GM23338 (cell line): ENCODE results near the gene C1orf74. TPM values are rescaled to one million over a fixed set of nuclear protein-coding genes. Genes with fewer than 3 reads are reported as not detected.

Source experiments
- ATAC-seq: fragments of 200-7000 bp; cut with Tn5 transposase; 3 replicates; pipeline ENCODE4 v1.9.1; 2020
- DNase-seq: peaks from one replicate; pipeline ENCODE4 v3.0.0-alpha.2; 2015; ENCODE audit warnings: low spot score
- H2AFZ ChIP-seq: fragments of 200-600 bp; sonication (generic); 2 replicates; pipeline ENCODE4 v1.8.0; 2016; ENCODE audit warnings: antibody characterized with exemption, mild to moderate bottlenecking, moderate library complexity
- H3F3A ChIP-seq: fragments of 200-600 bp; sonication (generic); replicated peaks from 2 replicates; pipeline ENCODE4 v1.8.0; 2017; ENCODE audit warnings: antibody characterized with exemption, mixed run types, low read depth
- H3K27ac ChIP-seq: fragments of 200-600 bp; sonication (generic); 2 replicates; pipeline ENCODE4 v1.6.1; 2016; ENCODE audit warnings: low read depth
- H3K27me3 ChIP-seq: fragments of 200-600 bp; sonication (generic); 2 replicates; pipeline ENCODE4 v1.8.0; 2016; ENCODE audit warnings: mild to moderate bottlenecking, mixed run types, moderate library complexity; ENCODE audit not compliant: insufficient read depth
- H3K36me3 ChIP-seq: fragments of 200-600 bp; sonication (generic); 2 replicates; pipeline ENCODE4 v1.8.0; 2016; ENCODE audit warnings: mild to moderate bottlenecking; ENCODE audit not compliant: insufficient read depth
- H3K4me1 ChIP-seq: fragments of 200-600 bp; sonication (generic); 2 replicates; pipeline ENCODE4 v1.8.0; 2016; ENCODE audit warnings: mild to moderate bottlenecking, moderate library complexity; ENCODE audit not compliant: insufficient read depth
- H3K4me2 ChIP-seq: fragments of 200-600 bp; sonication (generic); 2 replicates; pipeline ENCODE4 v1.7.1; 2017; ENCODE audit warnings: mixed run types
- H3K4me3 ChIP-seq: fragments of 200-600 bp; sonication (generic); 2 replicates; pipeline ENCODE4 v1.6.1; 2016; ENCODE audit warnings: mixed run types
- H3K79me2 ChIP-seq: fragments of 200-600 bp; sonication (generic); replicated peaks from 2 replicates; pipeline ENCODE4 v1.8.0; 2017; ENCODE audit warnings: mild to moderate bottlenecking; ENCODE audit not compliant: insufficient read depth
- H3K9me2 ChIP-seq: fragments of 200-600 bp; sonication (generic); 2 replicates; pipeline ENCODE4 v1.8.0; 2017; ENCODE audit not compliant: insufficient read depth
- H4K20me1 ChIP-seq: fragments of 200-600 bp; sonication (generic); replicated peaks from 2 replicates; pipeline ENCODE4 v1.8.0; 2017; ENCODE audit warnings: mild to moderate bottlenecking; ENCODE audit not compliant: insufficient read depth
- H3K27ac Mint-ChIP-seq: 2 replicates; pipeline ENCODE4 v1.8.0; 2020; ENCODE audit warnings: inconsistent platforms, mild to moderate bottlenecking, moderate library complexity, mixed read lengths
- H3K27me3 Mint-ChIP-seq: 3 replicates; pipeline ENCODE4 v1.8.0; 2022; ENCODE audit warnings: low read depth, mild to moderate bottlenecking, moderate library complexity, mixed read lengths, inconsistent platforms; ENCODE audit not compliant: insufficient read depth, poor library complexity
- H3K36me3 Mint-ChIP-seq: 3 replicates; pipeline ENCODE4 v1.8.0; 2021; ENCODE audit warnings: low read depth, mild to moderate bottlenecking, inconsistent platforms, moderate library complexity, mixed read lengths
- H3K4me1 Mint-ChIP-seq: 3 replicates; pipeline ENCODE4 v1.8.0; 2020; ENCODE audit warnings: mild to moderate bottlenecking, inconsistent platforms, mixed read lengths
- H3K4me3 Mint-ChIP-seq: 3 replicates; pipeline ENCODE4 v1.8.0; 2021; ENCODE audit warnings: moderate library complexity, mild to moderate bottlenecking, inconsistent platforms, mixed read lengths
- H3K9me3 Mint-ChIP-seq: 3 replicates; pipeline ENCODE4 v1.8.0; 2020; ENCODE audit warnings: moderate library complexity, mild to moderate bottlenecking, inconsistent platforms, mixed read lengths
- CREB1 ChIP-seq: fragments of 250-450 bp; sonication (Bioruptor Pico); IDR thresholded peaks from 2 replicates; pipeline ENCODE4 v1.5.0; 2020; ENCODE audit warnings: low read depth, mild to moderate bottlenecking, moderate library complexity
- CTCF ChIP-seq, 2 experiments: fragments of 200-600 bp in 1 of 2; sonication (generic) in 1 of 2; conservative IDR thresholded peaks; 2 replicates each; pipeline versions ENCODE4 v1.5.1 to v1.6.1; 2016 to 2017; ENCODE audit warnings: antibody characterized with exemption in 2 of 2, low read depth in 2 of 2, mild to moderate bottlenecking in 2 of 2, moderate library complexity in 1 of 2
- EZH2 ChIP-seq: fragments of 200-600 bp; sonication (generic); IDR thresholded peaks from one replicate; pipeline ENCODE4 v1.8.0; 2017; ENCODE audit warnings: antibody characterized with exemption, mild to moderate bottlenecking, low read depth; ENCODE audit not compliant: unreplicated experiment
- EZH2phosphoT487 ChIP-seq: fragments of 200-600 bp; sonication (generic); IDR thresholded peaks from one replicate; pipeline ENCODE4 v1.8.1; 2018; ENCODE audit warnings: antibody characterized with exemption; ENCODE audit not compliant: unreplicated experiment
- JUNB ChIP-seq: IDR thresholded peaks from one replicate; pipeline ENCODE4 v1.6.1; 2016; ENCODE audit warnings: antibody characterized with exemption; ENCODE audit not compliant: unreplicated experiment
- POLR2AphosphoS5 ChIP-seq: IDR thresholded peaks from 2 replicates; pipeline ENCODE4 v1.6.1; 2016; ENCODE audit warnings: antibody characterized with exemption, low read depth
- STAT1 ChIP-seq: IDR thresholded peaks from one replicate; pipeline ENCODE4 v1.6.1; 2016; ENCODE audit warnings: antibody characterized with exemption; ENCODE audit not compliant: unreplicated experiment
- ZNF114 ChIP-seq: fragments of 250-450 bp; sonication (Bioruptor Pico); IDR thresholded peaks from 2 replicates; pipeline ENCODE4 v1.5.0; 2020; ENCODE audit warnings: mild to moderate bottlenecking, moderate library complexity
- ZNF331 ChIP-seq: fragments of 250-450 bp; sonication (Bioruptor Pico); IDR thresholded peaks from 2 replicates; pipeline ENCODE4 v1.5.0; 2020; ENCODE audit warnings: low read depth, mild to moderate bottlenecking, moderate library complexity
- polyA plus RNA-seq: library from polyadenylated mRNA; unstranded; fragments of >200 nt; fragmentation: Nextera tagmentation; extraction: Ambion mirVana; gene quantifications from 2 replicates; pipeline ENCODE4 v1.2.1, GENCODE V29; 2016
- total RNA-seq: library from RNA; depleted of rRNA; stranded (reverse); fragments of >200 nt; shearing (Covaris generic); gene quantifications from 2 replicates; pipeline ENCODE4 v1.2.3, GENCODE V29; 2014
- TF ChIP-seq, protein P1 (sequence below): IDR thresholded peaks from one replicate; pipeline ENCODE4 v1.6.1; 2018; ENCODE audit warnings: antibody characterized with exemption; ENCODE audit not compliant: unreplicated experiment
- TF ChIP-seq, protein P2 (sequence below): IDR thresholded peaks from 2 replicates; pipeline ENCODE4 v1.6.1; 2016; ENCODE audit warnings: antibody characterized with exemption

Gene C1orf74
- total and polyA plus RNA-seq, 2 experiments from 2014 or later = 2.8 to 3.9 TPM

DNA sequence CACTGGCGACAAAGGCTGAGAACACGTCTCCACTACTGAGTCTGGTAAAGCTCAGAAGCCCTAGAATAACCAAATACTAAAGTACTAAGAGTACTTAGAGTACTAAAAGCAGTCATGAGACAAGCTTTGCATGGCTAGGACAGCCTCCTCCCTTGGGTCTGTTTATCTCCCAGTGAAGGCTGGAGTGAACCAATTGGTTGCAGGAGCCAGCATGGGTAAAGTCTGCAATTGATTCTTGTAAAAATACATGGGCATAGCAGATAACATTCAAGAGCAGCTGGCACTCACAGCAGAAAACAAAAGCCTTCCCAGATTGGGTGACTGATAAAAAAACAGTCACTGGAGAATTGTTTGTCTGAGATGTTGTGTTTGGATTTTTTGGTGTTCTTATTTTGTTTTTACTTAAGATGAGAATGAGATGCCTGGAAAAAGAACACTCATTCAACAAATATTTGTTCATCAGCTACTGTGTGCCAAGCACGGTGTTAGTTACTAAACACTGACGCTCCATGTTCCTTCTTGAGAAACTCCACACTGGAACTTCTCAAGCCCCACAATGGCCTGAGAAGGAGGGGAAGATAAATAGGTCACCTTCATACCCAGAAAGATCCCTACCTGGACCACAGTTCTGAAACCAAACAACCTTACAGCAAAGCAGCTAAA, 17.9 kb upstream of the C1orf74 start (continued):
- TF ChIP-seq CTCF (conservative IDR thresholded peaks at IDR 0.05; ENCODE audit: low read depth in 2 of 2) (no peak), JUNB (no peak), ZNF114 (CRISPR knock-in tag) (no peak)

DNA sequence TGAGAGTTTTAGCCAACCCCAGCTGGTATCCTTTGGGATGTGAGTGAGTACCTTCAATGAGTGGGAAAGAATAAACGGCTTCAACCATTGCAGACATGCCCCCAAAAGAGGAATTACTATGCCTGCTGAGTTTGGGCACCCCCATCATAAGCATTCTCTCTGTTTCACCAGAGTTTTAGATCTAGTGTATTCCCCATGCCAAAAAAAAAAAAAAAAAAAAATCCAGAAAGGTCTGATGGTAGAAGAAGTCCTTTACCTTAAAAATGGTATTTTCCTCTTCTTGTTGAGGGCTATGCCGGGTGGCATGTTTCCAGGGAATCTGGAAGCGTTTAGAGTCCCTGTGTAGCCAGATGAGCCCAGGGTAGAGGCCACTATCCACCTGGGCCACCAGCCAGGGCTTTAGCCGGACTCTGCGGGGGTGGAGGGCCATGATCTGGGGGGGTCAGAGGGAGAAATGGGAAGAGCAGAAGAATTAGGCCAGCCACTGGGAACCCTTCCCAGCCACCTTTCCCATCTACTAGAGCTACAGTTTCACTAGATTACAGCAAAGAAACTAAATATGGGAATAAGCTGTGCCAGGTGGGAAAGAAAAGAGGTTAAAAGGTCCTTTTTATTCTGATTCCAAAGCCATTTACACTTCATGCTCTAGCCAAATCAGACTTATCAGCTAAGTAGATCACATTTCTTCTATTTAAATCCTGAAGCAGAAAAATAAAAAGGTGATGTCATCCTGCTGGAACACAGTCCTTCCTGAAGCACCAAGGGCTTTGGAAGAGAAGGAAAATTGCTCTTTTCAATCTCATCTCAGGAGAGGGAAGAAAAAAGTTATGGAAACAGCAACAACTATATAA, 16.9 kb upstream of the C1orf74 start:
- H4K20me1 ChIP-seq = no peaks in the 10 kb centered on the region; the same call in none of the 2 replicates
- DNase-seq = no peak
- no peak for ATAC-seq
- TF ChIP-seq POLR2AphosphoS5 (no peak), ZNF114 (CRISPR knock-in tag) (no peak), EZH2phosphoT487 (no peak), STAT1 (no peak), CTCF (conservative IDR thresholded peaks at IDR 0.05; ENCODE audit: low read depth in 2 of 2) (no peak), EZH2 (no peak), CREB1 (CRISPR knock-in tag) (no peak), ZNF331 (no peak), JUNB (no peak)
- TF ChIP-seq, protein P1, sequence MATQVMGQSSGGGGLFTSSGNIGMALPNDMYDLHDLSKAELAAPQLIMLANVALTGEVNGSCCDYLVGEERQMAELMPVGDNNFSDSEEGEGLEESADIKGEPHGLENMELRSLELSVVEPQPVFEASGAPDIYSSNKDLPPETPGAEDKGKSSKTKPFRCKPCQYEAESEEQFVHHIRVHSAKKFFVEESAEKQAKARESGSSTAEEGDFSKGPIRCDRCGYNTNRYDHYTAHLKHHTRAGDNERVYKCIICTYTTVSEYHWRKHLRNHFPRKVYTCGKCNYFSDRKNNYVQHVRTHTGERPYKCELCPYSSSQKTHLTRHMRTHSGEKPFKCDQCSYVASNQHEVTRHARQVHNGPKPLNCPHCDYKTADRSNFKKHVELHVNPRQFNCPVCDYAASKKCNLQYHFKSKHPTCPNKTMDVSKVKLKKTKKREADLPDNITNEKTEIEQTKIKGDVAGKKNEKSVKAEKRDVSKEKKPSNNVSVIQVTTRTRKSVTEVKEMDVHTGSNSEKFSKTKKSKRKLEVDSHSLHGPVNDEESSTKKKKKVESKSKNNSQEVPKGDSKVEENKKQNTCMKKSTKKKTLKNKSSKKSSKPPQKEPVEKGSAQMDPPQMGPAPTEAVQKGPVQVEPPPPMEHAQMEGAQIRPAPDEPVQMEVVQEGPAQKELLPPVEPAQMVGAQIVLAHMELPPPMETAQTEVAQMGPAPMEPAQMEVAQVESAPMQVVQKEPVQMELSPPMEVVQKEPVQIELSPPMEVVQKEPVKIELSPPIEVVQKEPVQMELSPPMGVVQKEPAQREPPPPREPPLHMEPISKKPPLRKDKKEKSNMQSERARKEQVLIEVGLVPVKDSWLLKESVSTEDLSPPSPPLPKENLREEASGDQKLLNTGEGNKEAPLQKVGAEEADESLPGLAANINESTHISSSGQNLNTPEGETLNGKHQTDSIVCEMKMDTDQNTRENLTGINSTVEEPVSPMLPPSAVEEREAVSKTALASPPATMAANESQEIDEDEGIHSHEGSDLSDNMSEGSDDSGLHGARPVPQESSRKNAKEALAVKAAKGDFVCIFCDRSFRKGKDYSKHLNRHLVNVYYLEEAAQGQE = no peak
- TF ChIP-seq, protein P2, sequence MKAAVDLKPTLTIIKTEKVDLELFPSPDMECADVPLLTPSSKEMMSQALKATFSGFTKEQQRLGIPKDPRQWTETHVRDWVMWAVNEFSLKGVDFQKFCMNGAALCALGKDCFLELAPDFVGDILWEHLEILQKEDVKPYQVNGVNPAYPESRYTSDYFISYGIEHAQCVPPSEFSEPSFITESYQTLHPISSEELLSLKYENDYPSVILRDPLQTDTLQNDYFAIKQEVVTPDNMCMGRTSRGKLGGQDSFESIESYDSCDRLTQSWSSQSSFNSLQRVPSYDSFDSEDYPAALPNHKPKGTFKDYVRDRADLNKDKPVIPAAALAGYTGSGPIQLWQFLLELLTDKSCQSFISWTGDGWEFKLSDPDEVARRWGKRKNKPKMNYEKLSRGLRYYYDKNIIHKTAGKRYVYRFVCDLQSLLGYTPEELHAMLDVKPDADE = no peak

More for the DNA sequence above, 16.9 kb upstream of the C1orf74 start:
- Mint-ChIP-seq H3K4me3 (no peak overlapping the region), H3K27ac (no peak overlapping the region), H3K36me3 (no peaks in the 10 kb centered on the region), H3K4me1 (peaks cover 18% of the 10 kb centered on the region), H3K9me3 (no peaks in the 10 kb centered on the region), H3K27me3 (peaks cover 2% of the 10 kb centered on the region)
- Histone ChIP-seq H3K27me3 (no peaks in the 10 kb centered on the region), H3K27ac (no peak overlapping the region), H3F3A (no peaks in the 10 kb centered on the region), H3K4me1 (peaks cover 5% of the 10 kb centered on the region; the same call in 1 of the 2 replicates), H3K4me3 (no peak overlapping the region), H2AFZ (no peak overlapping the region), H3K4me2 (no peak overlapping the region), H3K36me3 (no peaks in the 10 kb centered on the region), H3K9me2 (no peaks in the 10 kb centered on the region), H3K79me2 (peaks cover 11% of the 10 kb centered on the region)
